Cardiac fibroblast (primary cell): ENCODE data around the gene SYK.

Experiments used
- DNase-seq, 2 donors: peaks; one replicate each; pipeline versions ENCODE4 v3.0.0 to v3.0.0-alpha.2; 2010; ENCODE audit warnings: low read depth in 2 of 2
- H3K4me3 ChIP-seq, 2 donors: replicated peaks in 1 of 2; 1 replicate in 1 of 2; 2 replicates in 1 of 2; pipeline ENCODE4 v1.5.1; 2011; ENCODE audit warnings: low read depth in 2 of 2, low read length in 2 of 2, mild to moderate bottlenecking in 2 of 2, moderate library complexity in 1 of 2
- CTCF ChIP-seq: IDR thresholded peaks from one replicate; pipeline ENCODE4 v1.5.1; 2011; ENCODE audit warnings: low read depth, mild to moderate bottlenecking, low read length, inconsistent platforms

Gene SYK

GRCh38 chr9:90914868-90915483 lies 113.4 kb downstream of the SYK start:
- DNase-seq, result peak; percentile 76 to 82
- peak; percentile 83 for TF ChIP-seq CTCF
- H3K4me3 ChIP-seq, result no peak overlapping the region

GRCh38 chr9:90915693-90916092 lies 114.1 kb downstream of the SYK start:
- peak in 1 of 2 donors; percentile 39 for DNase-seq
- no peak overlapping the region for H3K4me3 ChIP-seq
- peak; percentile 45 for TF ChIP-seq CTCF

GRCh38 chr9:90916147-90916734 lies 114.6 kb downstream of the SYK start:
- DNase-seq, result no peak
- TF ChIP-seq CTCF, result no peak
- no peak overlapping the region for H3K4me3 ChIP-seq

GRCh38 chr9:90919883-90920282 lies 118.3 kb downstream of the SYK start:
- no peak overlapping the region for H3K4me3 ChIP-seq
- TF ChIP-seq CTCF, result no peak
- no peak for DNase-seq

GRCh38 chr9:90921104-90921503 lies 119.5 kb downstream of the SYK start:
- DNase-seq, result peak in 1 of 2 donors; percentile 56
- no peak overlapping the region for H3K4me3 ChIP-seq
- TF ChIP-seq CTCF, result no peak

- H3K4me3 ChIP-seq, result no peak overlapping the region
- DNase-seq, result no peak
- no peak for TF ChIP-seq CTCF
Observed at GRCh38 chr9:90921969-90922368, 120.3 kb downstream of the SYK start.
